Measurements from ENCODE around the gene BCOR.

DNA sequence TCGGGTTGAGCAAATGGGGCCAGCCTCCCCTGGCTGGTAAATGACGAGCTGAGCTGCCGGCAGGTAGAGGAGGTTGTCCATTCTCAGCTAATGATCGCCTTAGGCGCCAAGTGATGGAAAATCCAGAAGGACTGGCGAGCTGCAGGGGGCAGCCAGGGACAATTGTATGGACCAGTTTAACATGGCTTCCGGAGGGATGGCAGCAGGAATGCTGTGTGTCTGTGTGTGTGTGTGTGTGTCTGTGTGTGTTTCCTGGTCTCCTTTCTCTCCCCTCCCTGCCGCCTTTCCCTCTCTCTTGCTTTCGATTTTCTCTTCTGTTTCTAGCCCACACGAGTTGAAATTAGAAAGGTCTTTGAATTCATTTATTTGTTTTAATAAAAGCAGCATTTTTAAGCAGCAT is 45.2 kb upstream of the BCOR start:
- TF ChIP-seq, protein P1, sequence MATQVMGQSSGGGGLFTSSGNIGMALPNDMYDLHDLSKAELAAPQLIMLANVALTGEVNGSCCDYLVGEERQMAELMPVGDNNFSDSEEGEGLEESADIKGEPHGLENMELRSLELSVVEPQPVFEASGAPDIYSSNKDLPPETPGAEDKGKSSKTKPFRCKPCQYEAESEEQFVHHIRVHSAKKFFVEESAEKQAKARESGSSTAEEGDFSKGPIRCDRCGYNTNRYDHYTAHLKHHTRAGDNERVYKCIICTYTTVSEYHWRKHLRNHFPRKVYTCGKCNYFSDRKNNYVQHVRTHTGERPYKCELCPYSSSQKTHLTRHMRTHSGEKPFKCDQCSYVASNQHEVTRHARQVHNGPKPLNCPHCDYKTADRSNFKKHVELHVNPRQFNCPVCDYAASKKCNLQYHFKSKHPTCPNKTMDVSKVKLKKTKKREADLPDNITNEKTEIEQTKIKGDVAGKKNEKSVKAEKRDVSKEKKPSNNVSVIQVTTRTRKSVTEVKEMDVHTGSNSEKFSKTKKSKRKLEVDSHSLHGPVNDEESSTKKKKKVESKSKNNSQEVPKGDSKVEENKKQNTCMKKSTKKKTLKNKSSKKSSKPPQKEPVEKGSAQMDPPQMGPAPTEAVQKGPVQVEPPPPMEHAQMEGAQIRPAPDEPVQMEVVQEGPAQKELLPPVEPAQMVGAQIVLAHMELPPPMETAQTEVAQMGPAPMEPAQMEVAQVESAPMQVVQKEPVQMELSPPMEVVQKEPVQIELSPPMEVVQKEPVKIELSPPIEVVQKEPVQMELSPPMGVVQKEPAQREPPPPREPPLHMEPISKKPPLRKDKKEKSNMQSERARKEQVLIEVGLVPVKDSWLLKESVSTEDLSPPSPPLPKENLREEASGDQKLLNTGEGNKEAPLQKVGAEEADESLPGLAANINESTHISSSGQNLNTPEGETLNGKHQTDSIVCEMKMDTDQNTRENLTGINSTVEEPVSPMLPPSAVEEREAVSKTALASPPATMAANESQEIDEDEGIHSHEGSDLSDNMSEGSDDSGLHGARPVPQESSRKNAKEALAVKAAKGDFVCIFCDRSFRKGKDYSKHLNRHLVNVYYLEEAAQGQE (IDR thresholded peaks at IDR 0.05) = no peak
- TF ChIP-seq, protein P2, sequence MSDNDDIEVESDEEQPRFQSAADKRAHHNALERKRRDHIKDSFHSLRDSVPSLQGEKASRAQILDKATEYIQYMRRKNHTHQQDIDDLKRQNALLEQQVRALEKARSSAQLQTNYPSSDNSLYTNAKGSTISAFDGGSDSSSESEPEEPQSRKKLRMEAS (IDR thresholded peaks at IDR 0.05) = no peak
- TF ChIP-seq, protein P3, sequence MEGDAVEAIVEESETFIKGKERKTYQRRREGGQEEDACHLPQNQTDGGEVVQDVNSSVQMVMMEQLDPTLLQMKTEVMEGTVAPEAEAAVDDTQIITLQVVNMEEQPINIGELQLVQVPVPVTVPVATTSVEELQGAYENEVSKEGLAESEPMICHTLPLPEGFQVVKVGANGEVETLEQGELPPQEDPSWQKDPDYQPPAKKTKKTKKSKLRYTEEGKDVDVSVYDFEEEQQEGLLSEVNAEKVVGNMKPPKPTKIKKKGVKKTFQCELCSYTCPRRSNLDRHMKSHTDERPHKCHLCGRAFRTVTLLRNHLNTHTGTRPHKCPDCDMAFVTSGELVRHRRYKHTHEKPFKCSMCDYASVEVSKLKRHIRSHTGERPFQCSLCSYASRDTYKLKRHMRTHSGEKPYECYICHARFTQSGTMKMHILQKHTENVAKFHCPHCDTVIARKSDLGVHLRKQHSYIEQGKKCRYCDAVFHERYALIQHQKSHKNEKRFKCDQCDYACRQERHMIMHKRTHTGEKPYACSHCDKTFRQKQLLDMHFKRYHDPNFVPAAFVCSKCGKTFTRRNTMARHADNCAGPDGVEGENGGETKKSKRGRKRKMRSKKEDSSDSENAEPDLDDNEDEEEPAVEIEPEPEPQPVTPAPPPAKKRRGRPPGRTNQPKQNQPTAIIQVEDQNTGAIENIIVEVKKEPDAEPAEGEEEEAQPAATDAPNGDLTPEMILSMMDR (IDR thresholded peaks at IDR 0.05; ENCODE audit: low read depth, low read length, missing input control) = no peak
- TF ChIP-seq, protein P4, sequence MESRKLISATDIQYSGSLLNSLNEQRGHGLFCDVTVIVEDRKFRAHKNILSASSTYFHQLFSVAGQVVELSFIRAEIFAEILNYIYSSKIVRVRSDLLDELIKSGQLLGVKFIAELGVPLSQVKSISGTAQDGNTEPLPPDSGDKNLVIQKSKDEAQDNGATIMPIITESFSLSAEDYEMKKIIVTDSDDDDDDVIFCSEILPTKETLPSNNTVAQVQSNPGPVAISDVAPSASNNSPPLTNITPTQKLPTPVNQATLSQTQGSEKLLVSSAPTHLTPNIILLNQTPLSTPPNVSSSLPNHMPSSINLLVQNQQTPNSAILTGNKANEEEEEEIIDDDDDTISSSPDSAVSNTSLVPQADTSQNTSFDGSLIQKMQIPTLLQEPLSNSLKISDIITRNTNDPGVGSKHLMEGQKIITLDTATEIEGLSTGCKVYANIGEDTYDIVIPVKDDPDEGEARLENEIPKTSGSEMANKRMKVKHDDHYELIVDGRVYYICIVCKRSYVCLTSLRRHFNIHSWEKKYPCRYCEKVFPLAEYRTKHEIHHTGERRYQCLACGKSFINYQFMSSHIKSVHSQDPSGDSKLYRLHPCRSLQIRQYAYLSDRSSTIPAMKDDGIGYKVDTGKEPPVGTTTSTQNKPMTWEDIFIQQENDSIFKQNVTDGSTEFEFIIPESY (IDR thresholded peaks at IDR 0.05) = no peak
- TF ChIP-seq TAF1 (conservative IDR thresholded peaks at IDR 0.05) (no peak), YY1 (IDR thresholded peaks at IDR 0.05) (no peak), NR2F2 (IDR thresholded peaks at IDR 0.05) (no peak), GABPA (IDR thresholded peaks at IDR 0.05 in 1 of 2, conservative IDR thresholded peaks at IDR 0.05 in 1 of 2) (no peak), HNF4A (conservative IDR thresholded peaks at IDR 0.05) (no peak), EGR1 (IDR thresholded peaks at IDR 0.05; ENCODE audit: low read depth in 2 of 2) (no peak), JUND (IDR thresholded peaks at IDR 0.05) (no peak), RAD21 (IDR thresholded peaks at IDR 0.05) (no peak), SP1 (IDR thresholded peaks at IDR 0.05) (no peak)
- TF ChIP-seq, protein P5, sequence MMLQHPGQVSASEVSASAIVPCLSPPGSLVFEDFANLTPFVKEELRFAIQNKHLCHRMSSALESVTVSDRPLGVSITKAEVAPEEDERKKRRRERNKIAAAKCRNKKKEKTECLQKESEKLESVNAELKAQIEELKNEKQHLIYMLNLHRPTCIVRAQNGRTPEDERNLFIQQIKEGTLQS (IDR thresholded peaks at IDR 0.05) = no peak
